GM23248 (cell line): ENCODE data around the gene CCDC197.

Experiments used
- EZH2 ChIP-seq: fragments of 200-600 bp; sonication (generic); IDR thresholded peaks from 2 replicates; pipeline ENCODE4 v1.6.1; 2018; ENCODE audit warnings: antibody characterized with exemption, mild to moderate bottlenecking; ENCODE audit not compliant: insufficient read depth, poor library complexity, severe bottlenecking
- EZH2phosphoT487 ChIP-seq: fragments of 200-600 bp; sonication (generic); IDR thresholded peaks from 2 replicates; pipeline ENCODE4 v1.6.1; 2018; ENCODE audit warnings: antibody characterized with exemption, moderate library complexity, mild to moderate bottlenecking, low read depth; ENCODE audit not compliant: insufficient read depth

GRCh38 chr14:93984987-93985410, 12.1 kb upstream of the CCDC197 start:
- TF ChIP-seq EZH2 = no peak
- TF ChIP-seq EZH2phosphoT487 = no peak
